ENCODE measurements around the gene LAMA2.

Gene LAMA2

GRCh38 chr6:129105793-129106192 is 222.9 kb downstream of the LAMA2 start:
- no peak for DNase-seq (ENCODE audit: low spot score)
- TF ChIP-seq CTCF (IDR thresholded peaks at IDR 0.05; ENCODE audit: extremely low read depth, missing control alignments) = no peak

GRCh38 chr6:129108337-129108736 is 225.4 kb downstream of the LAMA2 start:
- no peak for DNase-seq (ENCODE audit: low spot score)
- no peak for TF ChIP-seq CTCF (IDR thresholded peaks at IDR 0.05; ENCODE audit: extremely low read depth, missing control alignments)

- no peak for TF ChIP-seq CTCF (IDR thresholded peaks at IDR 0.05; ENCODE audit: extremely low read depth, missing control alignments)
- DNase-seq (ENCODE audit: low spot score) = no peak
These were observed 227.9 kb downstream of the LAMA2 start for GRCh38 chr6:129110690-129111343.

GRCh38 chr6:129111346-129111745 is 228.4 kb downstream of the LAMA2 start:
- TF ChIP-seq CTCF (IDR thresholded peaks at IDR 0.05; ENCODE audit: extremely low read depth, missing control alignments) = no peak
- DNase-seq (ENCODE audit: low spot score) = no peak

- TF ChIP-seq CTCF (IDR thresholded peaks at IDR 0.05; ENCODE audit: extremely low read depth, missing control alignments) = no peak
- DNase-seq (ENCODE audit: low spot score) = no peak
These were observed 228.9 kb downstream of the LAMA2 start for GRCh38 chr6:129111853-129112252.

GRCh38 chr6:129112591-129112990 is 229.7 kb downstream of the LAMA2 start:
- no peak for DNase-seq (ENCODE audit: low spot score)
- no peak for TF ChIP-seq CTCF (IDR thresholded peaks at IDR 0.05; ENCODE audit: extremely low read depth, missing control alignments)

GRCh38 chr6:129113637-129114036 is 230.7 kb downstream of the LAMA2 start:
- no peak for DNase-seq (ENCODE audit: low spot score)
- TF ChIP-seq CTCF (IDR thresholded peaks at IDR 0.05; ENCODE audit: extremely low read depth, missing control alignments) = no peak
